Measurements from ENCODE around the gene EVL. TPM values are rescaled to one million over a fixed set of nuclear protein-coding genes. Genes with fewer than 3 reads are reported as not detected.

EVL gene
- total RNA-seq, 2 experiments from 2014 or later = 1,124 to 1,144 TPM

GRCh38 chr14:100031506-100032281, 33.5 kb upstream of the EVL start:
- POLR2A ChIA-PET = no interaction called here
- Mint-ChIP-seq H3K27ac (peak overlapping the region; percentile 15), H3K4me1 (peaks cover 11% of the 10 kb centered on the region), H3K4me3 (no peak overlapping the region), H3K36me3 (peaks cover 4% of the 10 kb centered on the region), H3K27me3 (no peaks in the 10 kb centered on the region), H3K9me3 (no peaks in the 10 kb centered on the region)
- no peak for ATAC-seq (ENCODE audit: low read depth)
- no peak for DNase-seq

DNA sequence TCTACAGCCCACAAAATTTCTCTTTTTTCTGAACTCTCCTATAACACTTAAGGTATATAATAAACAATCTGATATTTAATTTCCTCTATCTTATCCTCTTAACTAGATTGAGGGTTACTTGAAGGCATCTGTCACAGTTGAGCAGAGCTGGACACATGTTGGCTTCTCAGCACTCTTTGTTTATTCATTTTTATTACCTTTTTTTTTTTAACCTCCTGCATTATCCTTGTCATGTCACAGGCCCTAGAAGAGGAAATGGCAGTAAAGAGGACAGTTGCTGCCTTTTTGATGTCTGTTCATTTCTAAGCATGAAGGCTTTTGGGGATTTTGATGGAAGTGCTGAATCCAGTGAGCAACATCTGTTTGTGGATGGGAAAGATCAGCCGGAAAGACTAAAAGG, 32.5 kb upstream of the EVL start:
- ATAC-seq (ENCODE audit: low read depth) (no peak), DNase-seq (no peak)
- H3K9me3 Mint-ChIP-seq = no peaks in the 10 kb centered on the region
- no peaks in the 10 kb centered on the region for H3K27me3 Mint-ChIP-seq
- POLR2A ChIA-PET = no interaction called here
- peaks cover 4% of the 10 kb centered on the region for H3K36me3 Mint-ChIP-seq
- peaks cover 11% of the 10 kb centered on the region for H3K4me1 Mint-ChIP-seq
- H3K4me3 Mint-ChIP-seq = no peak overlapping the region
- H3K27ac Mint-ChIP-seq = no peak overlapping the region

- no peaks in the 10 kb centered on the region for H3K27me3 Mint-ChIP-seq
- DNase-seq = no peak
- no peaks in the 10 kb centered on the region for H3K9me3 Mint-ChIP-seq
- no peak overlapping the region for H3K4me3 Mint-ChIP-seq
- H3K27ac Mint-ChIP-seq = no peak overlapping the region
- POLR2A ChIA-PET = no interaction called here
- ATAC-seq (ENCODE audit: low read depth) = no peak
- peaks cover 11% of the 10 kb centered on the region for H3K4me1 Mint-ChIP-seq
- peaks cover 4% of the 10 kb centered on the region for H3K36me3 Mint-ChIP-seq
Observed at GRCh38 chr14:100033347-100034075, 31.7 kb upstream of the EVL start.

DNA sequence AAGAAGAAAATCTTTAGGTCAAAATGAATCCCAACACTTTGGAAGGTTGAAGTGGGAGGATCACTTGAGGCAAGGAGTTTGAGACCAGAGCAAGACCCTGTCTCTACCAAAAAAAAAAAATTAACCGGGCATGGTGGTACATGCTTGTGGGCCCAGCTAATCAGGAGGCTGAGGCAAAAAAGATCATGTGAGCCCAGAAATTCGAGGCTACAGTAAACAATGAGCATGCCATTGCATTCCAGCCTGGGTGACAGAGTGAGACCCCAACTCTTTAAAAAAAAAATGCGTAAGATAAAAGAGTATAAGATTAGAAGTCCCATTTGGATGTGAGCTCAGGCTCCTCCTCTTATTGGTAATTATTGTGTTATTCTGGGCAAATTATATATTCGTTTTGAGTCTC, 30.8 kb upstream of the EVL start:
- DNase-seq (no peak), ATAC-seq (ENCODE audit: low read depth) (no peak)
- Mint-ChIP-seq H3K36me3 (peaks cover 4% of the 10 kb centered on the region), H3K4me3 (no peak overlapping the region), H3K9me3 (no peaks in the 10 kb centered on the region), H3K4me1 (peaks cover 11% of the 10 kb centered on the region), H3K27me3 (no peaks in the 10 kb centered on the region), H3K27ac (no peak overlapping the region)
- POLR2A ChIA-PET = no interaction called here

GRCh38 chr14:100034961-100035500, 30.2 kb upstream of the EVL start:
- no peak for ATAC-seq (ENCODE audit: low read depth)
- no peaks in the 10 kb centered on the region for H3K27me3 Mint-ChIP-seq
- POLR2A ChIA-PET = no interaction called here

DNA sequence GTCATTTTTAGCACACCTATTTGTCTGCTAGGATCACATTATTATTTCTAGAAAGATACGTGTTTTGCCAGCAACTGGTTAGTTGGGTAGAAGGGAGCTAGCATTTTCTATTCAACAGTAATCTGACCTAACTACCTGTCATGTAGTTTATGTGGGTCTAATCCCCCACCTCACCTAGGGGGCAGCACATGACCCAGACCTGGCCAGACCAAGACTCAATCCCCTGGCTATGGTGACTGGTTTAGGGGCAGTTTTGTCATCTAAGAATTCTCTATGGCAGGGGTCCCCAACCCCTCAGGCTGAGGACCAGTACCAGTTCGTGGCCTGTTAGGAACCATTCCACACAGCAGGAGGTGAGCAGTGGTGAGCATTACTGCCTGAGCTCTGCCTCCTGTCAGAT, 29.5 kb upstream of the EVL start:
- no peaks in the 10 kb centered on the region for H3K9me3 Mint-ChIP-seq
- POLR2A ChIA-PET = no interaction called here
- no peak for ATAC-seq (ENCODE audit: low read depth)
- H3K27me3 Mint-ChIP-seq = no peaks in the 10 kb centered on the region
- H3K36me3 Mint-ChIP-seq = peaks cover 6% of the 10 kb centered on the region
- H3K4me3 Mint-ChIP-seq = no peak overlapping the region
- peaks cover 17% of the 10 kb centered on the region for H3K4me1 Mint-ChIP-seq
- H3K27ac Mint-ChIP-seq = no peak overlapping the region
- no peak for DNase-seq

More at GRCh38 chr14:100034961-100035500, 30.2 kb upstream of the EVL start:
- no peak for DNase-seq
- Mint-ChIP-seq H3K4me1 (peaks cover 13% of the 10 kb centered on the region), H3K27ac (no peak overlapping the region), H3K9me3 (no peaks in the 10 kb centered on the region), H3K36me3 (peaks cover 4% of the 10 kb centered on the region), H3K4me3 (no peak overlapping the region)

GRCh38 chr14:100037353-100037752, 27.9 kb upstream of the EVL start:
- Mint-ChIP-seq H3K4me3 (no peak overlapping the region), H3K27me3 (no peaks in the 10 kb centered on the region), H3K36me3 (peaks cover 3% of the 10 kb centered on the region), H3K9me3 (no peaks in the 10 kb centered on the region), H3K4me1 (peaks cover 15% of the 10 kb centered on the region), H3K27ac (no peak overlapping the region)
- DNase-seq (no peak), ATAC-seq (ENCODE audit: low read depth) (no peak)
- POLR2A ChIA-PET = no interaction called here

DNA sequence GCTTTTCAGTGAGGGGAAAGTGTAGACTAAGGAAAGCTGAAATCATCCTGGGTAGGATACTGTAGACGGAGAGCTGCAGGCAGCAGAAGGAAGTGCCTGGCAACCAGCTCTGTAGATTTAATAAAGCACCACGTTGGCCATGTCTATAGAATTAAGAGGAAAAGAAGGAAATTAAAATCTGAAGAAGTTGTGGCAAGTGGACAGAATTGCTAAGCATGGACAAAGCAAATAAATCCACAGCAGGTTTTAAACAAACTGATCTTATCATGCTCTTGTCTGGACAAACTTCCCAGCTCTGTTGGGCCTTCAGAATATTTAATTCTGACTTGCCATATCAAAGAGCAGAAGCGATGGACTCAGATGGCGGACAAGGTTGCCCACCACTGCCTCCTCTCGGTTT, 27.2 kb upstream of the EVL start:
- ATAC-seq (ENCODE audit: low read depth) (no peak), DNase-seq (no peak)
- Mint-ChIP-seq H3K4me1 (peaks cover 12% of the 10 kb centered on the region), H3K27me3 (no peaks in the 10 kb centered on the region), H3K36me3 (peaks cover 3% of the 10 kb centered on the region), H3K9me3 (no peaks in the 10 kb centered on the region), H3K4me3 (no peak overlapping the region), H3K27ac (no peak overlapping the region)
- POLR2A ChIA-PET = no interaction called here

- Mint-ChIP-seq H3K4me1 (peaks cover 12% of the 10 kb centered on the region), H3K9me3 (no peaks in the 10 kb centered on the region), H3K27me3 (no peaks in the 10 kb centered on the region), H3K36me3 (peaks cover 1% of the 10 kb centered on the region), H3K4me3 (no peak overlapping the region), H3K27ac (no peak overlapping the region)
- DNase-seq (no peak), ATAC-seq (ENCODE audit: low read depth) (no peak)
- POLR2A ChIA-PET = no interaction called here
Observed at GRCh38 chr14:100039903-100040302, 25.3 kb upstream of the EVL start.

GRCh38 chr14:100041271-100041670, 24.0 kb upstream of the EVL start:
- Mint-ChIP-seq H3K27me3 (no peaks in the 10 kb centered on the region), H3K36me3 (peaks cover 1% of the 10 kb centered on the region), H3K4me3 (no peak overlapping the region), H3K4me1 (peaks cover 14% of the 10 kb centered on the region), H3K27ac (no peak overlapping the region), H3K9me3 (no peaks in the 10 kb centered on the region)
- POLR2A ChIA-PET = interaction anchor here (1.1 kb wide), 1 partner anchor 50 kb away, joined by 3 read pairs; no protein-coding TSS in a partner anchor
- ATAC-seq (ENCODE audit: low read depth) = no peak
- no peak for DNase-seq

GRCh38 chr14:100042286-100042685, 22.9 kb upstream of the EVL start:
- Mint-ChIP-seq H3K4me3 (no peak overlapping the region), H3K36me3 (peaks cover 6% of the 10 kb centered on the region), H3K4me1 (peaks cover 14% of the 10 kb centered on the region), H3K9me3 (no peaks in the 10 kb centered on the region), H3K27ac (no peak overlapping the region), H3K27me3 (no peaks in the 10 kb centered on the region)
- POLR2A ChIA-PET = no interaction called here
- ATAC-seq (ENCODE audit: low read depth) (no peak), DNase-seq (no peak)

DNA sequence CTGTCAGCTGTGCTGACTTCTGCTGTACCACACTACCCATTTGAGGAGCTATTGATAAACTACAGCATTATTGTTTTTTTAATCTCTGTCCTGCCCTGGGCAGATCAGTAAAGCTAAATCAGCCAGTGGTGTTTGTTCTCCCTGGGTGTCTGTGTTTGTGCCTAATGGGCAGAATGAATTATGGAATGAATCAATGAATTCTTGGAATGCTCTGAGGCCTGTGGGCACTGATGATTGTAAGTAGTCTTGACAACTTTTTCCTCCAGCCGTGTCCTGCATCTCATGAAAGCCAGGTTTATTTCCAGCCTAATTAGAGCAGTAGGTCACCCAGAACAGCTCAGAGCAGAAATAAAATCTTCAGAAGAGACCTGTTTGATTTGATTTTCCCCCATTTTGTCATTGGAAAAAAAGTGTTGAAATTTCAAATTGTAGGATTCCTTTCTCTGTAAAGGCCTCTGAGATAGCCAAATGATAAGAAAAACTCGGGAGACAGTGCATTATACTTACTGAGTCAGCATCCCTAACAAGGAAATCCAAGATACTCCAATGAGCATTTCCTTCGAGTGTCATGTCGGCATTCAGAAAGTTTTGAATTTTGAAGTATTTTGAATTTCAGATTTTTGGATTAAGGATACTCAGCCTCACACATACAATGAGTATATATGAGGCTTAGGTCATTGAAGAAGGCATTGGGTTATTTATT, 19.4 kb upstream of the EVL start:
- DNase-seq (no peak), ATAC-seq (ENCODE audit: low read depth) (no peak)
- Mint-ChIP-seq H3K27me3 (no peaks in the 10 kb centered on the region), H3K4me3 (no peak overlapping the region), H3K4me1 (peaks cover 22% of the 10 kb centered on the region), H3K36me3 (peaks cover 8% of the 10 kb centered on the region), H3K9me3 (no peaks in the 10 kb centered on the region), H3K27ac (no peak overlapping the region)
- POLR2A ChIA-PET = interaction anchor here (0.8 kb wide), 1 partner anchor 72 kb away, joined by 4 read pairs; no protein-coding TSS in a partner anchor

- no peak overlapping the region for H3K4me3 Mint-ChIP-seq
- peaks cover 14% of the 10 kb centered on the region for H3K36me3 Mint-ChIP-seq
- H3K4me1 Mint-ChIP-seq = peaks cover 22% of the 10 kb centered on the region
- no peaks in the 10 kb centered on the region for H3K27me3 Mint-ChIP-seq
- ATAC-seq (ENCODE audit: low read depth) (no peak), DNase-seq (no peak)
- POLR2A ChIA-PET = no interaction called here
- H3K27ac Mint-ChIP-seq = no peak overlapping the region
- H3K9me3 Mint-ChIP-seq = no peaks in the 10 kb centered on the region
Observed at GRCh38 chr14:100047600-100047999, 17.6 kb upstream of the EVL start.
